ENCODE results near the gene CDK14. TPM values are rescaled to one million over a fixed set of nuclear protein-coding genes. Genes with fewer than 3 reads are reported as not detected.

Gene CDK14
- total and polyA plus RNA-seq, 10 of the 15 experiments (the other 5 are each of a cell fraction or from before 2014, with no cell fraction given), result 6.5 to 61.3 (median 24.2) TPM

- TF ChIP-seq SPI1 (IDR thresholded peaks at IDR 0.05; ENCODE audit: borderline replicate concordance, insufficient read depth, low read depth, low read length), result no peak
- TF ChIP-seq KDM1A (IDR thresholded peaks at IDR 0.05; ENCODE audit: borderline replicate concordance), result no peak
- TF ChIP-seq STAT1 (conservative IDR thresholded peaks at IDR 0.05), result no peak
- no peak for TF ChIP-seq ZBTB33 (IDR thresholded peaks at IDR 0.05)
- no peak for TF ChIP-seq RAD21 (IDR thresholded peaks at IDR 0.05; ENCODE audit: insufficient read depth, low read depth, low read length)
Measured at GRCh38 chr7:90916319-90916718, 320.2 kb downstream of the CDK14 start (continued).

- Histone ChIP-seq H2AFZ (ENCODE audit: control insufficient read depth, low read depth, low read length) (no peak overlapping the region), H3K36me3 (ENCODE audit: control insufficient read depth in 2 of 2, insufficient read depth in 2 of 2, low read length in 1 of 2) (no peaks in the 10 kb centered on the region), H3K27me3 (replicated peaks in 1 of 2; ENCODE audit: control insufficient read depth in 2 of 2, insufficient read depth in 2 of 2, low read length in 1 of 2) (no peaks in the 10 kb centered on the region), H3K4me3 (no peak overlapping the region), H3K4me2 (ENCODE audit: control insufficient read depth, insufficient read depth) (no peak overlapping the region), H3K4me1 (ENCODE audit: control insufficient read depth, insufficient read depth, low read length) (no peaks in the 10 kb centered on the region), H3K9ac (ENCODE audit: control insufficient read depth, insufficient read depth, low read length) (no peak overlapping the region), H3K9me3 (replicated peaks; ENCODE audit: control insufficient read depth, insufficient read depth, low read length) (no peaks in the 10 kb centered on the region), H3K27ac (ENCODE audit: control insufficient read depth, insufficient read depth) (no peak overlapping the region), H3K79me2 (ENCODE audit: control insufficient read depth, insufficient read depth, low read length) (no peaks in the 10 kb centered on the region), H4K20me1 (ENCODE audit: control insufficient read depth, insufficient read depth) (no peaks in the 10 kb centered on the region)
- intact Hi-C loops (cut with micrococcal nuclease; ENCODE audit: unreplicated experiment) (no loop called here), in situ Hi-C loops (cut with MboI) (no loop called here)
- RAD21 ChIA-PET (ENCODE audit: unreplicated experiment), result no interaction called here
- ATAC-seq, result no peak
- BruUV-seq (replicated peaks), result no TSS peak
- no peak for DNase-seq (ENCODE audit: low read depth, low spot score)
- CTCF ChIA-PET, result interaction anchor here (0.6 to 1.1 kb wide), 3 partner anchors 11 to 490 kb away, joined by 3 to 5 read pairs (median 4); no protein-coding TSS in a partner anchor
- SMC1A ChIA-PET (ENCODE audit: uncharacterized antibody, unreplicated experiment), result interaction anchor here (1.0 kb wide), 1 partner anchor 14 kb away, joined by 3 read pairs; no protein-coding TSS in a partner anchor
- WGBS (ENCODE audit: insufficient coverage, insufficient replicate concordance, low lambda C conversion rate, missing lambda C conversion rate), result 84% methylated on average over 4 of the region's 4 CpGs
- POLR2A ChIA-PET, result no interaction called here
- FAIRE-seq, result no peak
- TF ChIP-seq MXI1 (IDR thresholded peaks at IDR 0.05; ENCODE audit: low read depth, low read length) (no peak), ZNF217 (IDR thresholded peaks at IDR 0.05) (no peak), CHD1 (IDR thresholded peaks at IDR 0.05; ENCODE audit: low read depth, low read length) (no peak), EED (IDR thresholded peaks at IDR 0.05; ENCODE audit: low read depth) (no peak), ZBED1 (IDR thresholded peaks at IDR 0.05; ENCODE audit: borderline replicate concordance) (no peak), ZSCAN29 (IDR thresholded peaks at IDR 0.05) (no peak), BACH1 (IDR thresholded peaks at IDR 0.05; ENCODE audit: borderline replicate concordance) (no peak), ATF2 (IDR thresholded peaks at IDR 0.05; ENCODE audit: low read length) (no peak), STAT3 (IDR thresholded peaks at IDR 0.05; ENCODE audit: low read depth, low read length) (no peak), SIN3A (IDR thresholded peaks at IDR 0.05; ENCODE audit: low read depth, low read length) (no peak), GATAD2B (conservative IDR thresholded peaks at IDR 0.05; ENCODE audit: low read depth) (no peak), CHD4 (IDR thresholded peaks at IDR 0.05) (no peak), ZBTB40 (IDR thresholded peaks at IDR 0.05; ENCODE audit: borderline replicate concordance) (no peak), WRNIP1 (IDR thresholded peaks at IDR 0.05; ENCODE audit: borderline replicate concordance, low read depth, low read length) (no peak)
Measured at GRCh38 chr7:90917539-90917938, 321.4 kb downstream of the CDK14 start.

Measured in GM12878 (cell line).